WTC11 (cell line): Measurements from ENCODE around the gene EAF2. TPM values are rescaled to one million over a fixed set of nuclear protein-coding genes. Genes with fewer than 3 reads are reported as not detected.

ENCODE experiments used
- ATAC-seq: fragments of 200-7000 bp; cut with Tn5 transposase; 2 replicates; pipeline ENCODE4 v1.10.0; 2021; ENCODE audit warnings: mild to moderate bottlenecking, moderate library complexity
- CTCF ChIA-PET: fragments of 300-600 bp; sonication (Branson Sonifier 250); formaldehyde crosslinking; loops from one replicate; lab custom pipeline; 2021; ENCODE audit warnings: antibody characterized with exemption; lab: Charles Lee
- POLR2A ChIA-PET: fragments of 350-600 bp; sonication (Branson Sonifier 250); formaldehyde crosslinking; loops from one replicate; lab custom pipeline; 2021; ENCODE audit warnings: antibody characterized with exemption; lab: Charles Lee
- DNase-seq: peaks from one replicate; pipeline ENCODE4 v3.0.0; 2021; ENCODE audit warnings: low spot score
- H3K27ac Mint-ChIP-seq: 2 replicates; pipeline ENCODE4 v1.8.0; 2021; ENCODE audit warnings: mixed read lengths
- H3K27me3 Mint-ChIP-seq: 2 replicates; pipeline ENCODE4 v1.8.0; 2021; ENCODE audit warnings: low read depth, mild to moderate bottlenecking, moderate library complexity, mixed read lengths
- H3K36me3 Mint-ChIP-seq: 2 replicates; pipeline ENCODE4 v1.8.0; 2021; ENCODE audit warnings: mixed read lengths
- H3K4me1 Mint-ChIP-seq: 2 replicates; pipeline ENCODE4 v1.8.0; 2022; ENCODE audit warnings: mixed read lengths
- H3K4me3 Mint-ChIP-seq: 2 replicates; pipeline ENCODE4 v1.8.0; 2021; ENCODE audit warnings: mild to moderate bottlenecking, moderate library complexity, mixed read lengths
- H3K9me3 Mint-ChIP-seq: 2 replicates; pipeline ENCODE4 v1.8.0; 2021; ENCODE audit warnings: mixed read lengths
- ARID4B ChIP-seq: sonication (generic); formaldehyde crosslinking; IDR thresholded peaks from 2 replicates; pipeline ENCODE4 v1.8.0; 2023; ENCODE audit warnings: missing genetic modification reagents, mild to moderate bottlenecking, borderline replicate concordance
- CBFB ChIP-seq: sonication (generic); formaldehyde crosslinking; IDR thresholded peaks from 2 replicates; pipeline ENCODE4 v1.8.1; 2022; ENCODE audit warnings: mild to moderate bottlenecking, low read depth, missing genetic modification reagents
- CDX4 ChIP-seq: fragments of 250-450 bp; sonication (Bioruptor Pico); IDR thresholded peaks from 2 replicates; pipeline ENCODE4 v1.9.0; 2021; ENCODE audit warnings: moderate library complexity, mild to moderate bottlenecking, inconsistent platforms, borderline replicate concordance
- CREB1 ChIP-seq: sonication (generic); formaldehyde crosslinking; IDR thresholded peaks from 2 replicates; pipeline ENCODE4 v1.8.0; 2023; ENCODE audit warnings: mild to moderate bottlenecking, missing genetic modification reagents
- CREM ChIP-seq: sonication (generic); formaldehyde crosslinking; IDR thresholded peaks from 2 replicates; pipeline ENCODE4 v1.8.1; 2022; ENCODE audit warnings: mild to moderate bottlenecking, missing genetic modification reagents, moderate library complexity
- E2F5 ChIP-seq: sonication (generic); formaldehyde crosslinking; IDR thresholded peaks from 2 replicates; pipeline ENCODE4 v1.8.1; 2022; ENCODE audit warnings: mild to moderate bottlenecking, moderate library complexity, missing genetic modification reagents
- ERG ChIP-seq: fragments of 250-450 bp; sonication (Bioruptor Pico); IDR thresholded peaks from 2 replicates; pipeline ENCODE4 v1.8.0; 2021; ENCODE audit warnings: mild to moderate bottlenecking
- FOXP1 ChIP-seq: sonication (generic); formaldehyde crosslinking; IDR thresholded peaks from 2 replicates; pipeline ENCODE4 v1.8.0; 2022; ENCODE audit warnings: missing genetic modification reagents, mild to moderate bottlenecking, moderate library complexity, borderline replicate concordance
- GTF2I ChIP-seq: fragments of 250-450 bp; sonication (Bioruptor Pico); conservative IDR thresholded peaks from 2 replicates; pipeline ENCODE4 v1.4.0; 2021; ENCODE audit warnings: mild to moderate bottlenecking
- IRF2 ChIP-seq: sonication (generic); formaldehyde crosslinking; IDR thresholded peaks from 2 replicates; pipeline ENCODE4 v1.8.0; 2022; ENCODE audit warnings: low read depth, missing genetic modification reagents, borderline replicate concordance
- NFYB ChIP-seq: sonication (generic); formaldehyde crosslinking; conservative IDR thresholded peaks from 2 replicates; pipeline ENCODE4 v1.8.0; 2022; ENCODE audit warnings: low read depth, missing genetic modification reagents
- NR2C2 ChIP-seq: sonication (generic); formaldehyde crosslinking; IDR thresholded peaks from 2 replicates; pipeline ENCODE4 v1.8.0; 2022; ENCODE audit warnings: mild to moderate bottlenecking, missing genetic modification reagents
- NR3C1 ChIP-seq: sonication (generic); formaldehyde crosslinking; conservative IDR thresholded peaks from 2 replicates; pipeline ENCODE4 v1.8.1; 2023; ENCODE audit warnings: low read depth, mild to moderate bottlenecking, missing genetic modification reagents
- SOX15 ChIP-seq: fragments of 250-450 bp; sonication (Bioruptor Pico); IDR thresholded peaks from 2 replicates; pipeline ENCODE4 v1.9.0; 2021; ENCODE audit warnings: mild to moderate bottlenecking
- TEAD1 ChIP-seq: sonication (generic); formaldehyde crosslinking; IDR thresholded peaks from 2 replicates; pipeline ENCODE4 v1.8.0; 2022; ENCODE audit warnings: mild to moderate bottlenecking, missing genetic modification reagents
- ZBTB43 ChIP-seq: sonication (generic); formaldehyde crosslinking; IDR thresholded peaks from 2 replicates; pipeline ENCODE4 v1.8.1; 2023; ENCODE audit warnings: mild to moderate bottlenecking, missing genetic modification reagents
- ZNF219 ChIP-seq: sonication (generic); formaldehyde crosslinking; IDR thresholded peaks from 2 replicates; pipeline ENCODE4 v1.8.0; 2023; ENCODE audit warnings: missing genetic modification reagents, mild to moderate bottlenecking, borderline replicate concordance
- ZNF425 ChIP-seq: fragments of 250-450 bp; sonication (Bioruptor Pico); conservative IDR thresholded peaks from 2 replicates; pipeline ENCODE4 v1.9.0; 2021; ENCODE audit warnings: mild to moderate bottlenecking
- ZNF512 ChIP-seq: sonication (generic); formaldehyde crosslinking; IDR thresholded peaks from 2 replicates; pipeline ENCODE4 v1.8.1; 2022; ENCODE audit warnings: missing genetic modification reagents, borderline replicate concordance
- ZNF532 ChIP-seq: fragments of 250-450 bp; sonication (Bioruptor Pico); IDR thresholded peaks from 2 replicates; pipeline ENCODE4 v1.9.0; 2021; ENCODE audit warnings: mild to moderate bottlenecking, borderline replicate concordance
- total RNA-seq: library from RNA; stranded (reverse); gene quantifications from 3 replicates; pipeline ENCODE4 v1.2.3, GENCODE V29; 2021

The EAF2 gene
- total RNA-seq, 1 experiment from 2014 or later: 5.3 TPM

GRCh38 chr3:121819236-121819635 lies 15.8 kb upstream of the EAF2 start:
- Mint-ChIP-seq H3K27ac (no peak overlapping the region), H3K4me3 (no peak overlapping the region), H3K4me1 (no peaks in the 10 kb centered on the region), H3K9me3 (peaks cover 14% of the 10 kb centered on the region), H3K27me3 (no peaks in the 10 kb centered on the region), H3K36me3 (peaks cover 39% of the 10 kb centered on the region)
- ChIA-PET POLR2A (no interaction called here), CTCF (no interaction called here)
- TF ChIP-seq CDX4 (no peak), TEAD1 (CRISPR knock-in tag) (no peak), ZNF425 (CRISPR knock-in tag) (no peak), ARID4B (no peak), SOX15 (CRISPR knock-in tag) (no peak), ZNF219 (CRISPR knock-in tag) (no peak), E2F5 (CRISPR knock-in tag) (no peak), NR3C1 (CRISPR knock-in tag) (no peak), NR2C2 (CRISPR knock-in tag) (no peak), CREM (CRISPR knock-in tag) (no peak), NFYB (no peak), CBFB (CRISPR knock-in tag) (no peak), IRF2 (CRISPR knock-in tag) (no peak), FOXP1 (CRISPR knock-in tag) (no peak), ZBTB43 (CRISPR knock-in tag) (no peak), GTF2I (no peak), ZNF512 (CRISPR knock-in tag) (no peak), CREB1 (CRISPR knock-in tag) (no peak), ERG (CRISPR knock-in tag) (no peak), ZNF532 (CRISPR knock-in tag) (no peak)
- ATAC-seq: no peak
- DNase-seq: no peak
